Fibroblast of villous mesenchyme (primary cell): Measurements from ENCODE around the gene MVB12B. TPM values are rescaled to one million over a fixed set of nuclear protein-coding genes. Genes with fewer than 3 reads are reported as not detected.

Experiments
- DNase-seq: peaks from one replicate; pipeline ENCODE4 v3.0.0-alpha.2; 2010; ENCODE audit warnings: low read depth
- H3K4me3 ChIP-seq: 2 replicates; pipeline ENCODE4 v1.5.1; 2011; ENCODE audit warnings: low read depth, mild to moderate bottlenecking, low read length
- total RNA-seq: library from RNA; depleted of rRNA; stranded (reverse); fragments of >200 nt; gene quantifications from 2 replicates; pipeline ENCODE4 v1.2.3, GENCODE V29; 2012
- TF ChIP-seq, protein P1 (sequence below): IDR thresholded peaks from 2 replicates; pipeline ENCODE4 v1.5.1; 2012; ENCODE audit warnings: low read depth, mild to moderate bottlenecking, low read length; ENCODE audit not compliant: insufficient read depth

MVB12B gene
- total RNA-seq, 1 donor: 3.5 TPM

DNA sequence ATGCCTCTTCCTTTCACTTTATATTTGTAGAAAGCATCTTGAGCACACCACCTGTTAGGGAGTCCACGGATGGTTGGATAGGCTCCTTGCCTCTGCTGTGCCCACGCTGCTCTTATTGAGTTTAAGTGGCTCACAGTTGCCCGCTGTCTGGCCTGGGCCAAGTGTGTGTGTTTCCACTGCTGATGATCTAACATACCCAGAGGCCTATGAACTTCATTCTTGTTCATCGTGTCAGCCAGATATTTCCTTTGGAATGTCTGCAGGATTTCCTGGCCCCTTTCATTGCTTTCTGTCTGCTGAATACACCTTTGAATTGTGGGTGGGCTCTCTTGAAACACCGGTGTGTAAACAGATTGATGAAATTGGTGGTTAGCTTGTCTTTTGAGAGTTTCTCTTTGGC, 46.6 kb downstream of the MVB12B start:
- H3K4me3 ChIP-seq: no peak overlapping the region
- no peak for DNase-seq
- TF ChIP-seq, protein P1, sequence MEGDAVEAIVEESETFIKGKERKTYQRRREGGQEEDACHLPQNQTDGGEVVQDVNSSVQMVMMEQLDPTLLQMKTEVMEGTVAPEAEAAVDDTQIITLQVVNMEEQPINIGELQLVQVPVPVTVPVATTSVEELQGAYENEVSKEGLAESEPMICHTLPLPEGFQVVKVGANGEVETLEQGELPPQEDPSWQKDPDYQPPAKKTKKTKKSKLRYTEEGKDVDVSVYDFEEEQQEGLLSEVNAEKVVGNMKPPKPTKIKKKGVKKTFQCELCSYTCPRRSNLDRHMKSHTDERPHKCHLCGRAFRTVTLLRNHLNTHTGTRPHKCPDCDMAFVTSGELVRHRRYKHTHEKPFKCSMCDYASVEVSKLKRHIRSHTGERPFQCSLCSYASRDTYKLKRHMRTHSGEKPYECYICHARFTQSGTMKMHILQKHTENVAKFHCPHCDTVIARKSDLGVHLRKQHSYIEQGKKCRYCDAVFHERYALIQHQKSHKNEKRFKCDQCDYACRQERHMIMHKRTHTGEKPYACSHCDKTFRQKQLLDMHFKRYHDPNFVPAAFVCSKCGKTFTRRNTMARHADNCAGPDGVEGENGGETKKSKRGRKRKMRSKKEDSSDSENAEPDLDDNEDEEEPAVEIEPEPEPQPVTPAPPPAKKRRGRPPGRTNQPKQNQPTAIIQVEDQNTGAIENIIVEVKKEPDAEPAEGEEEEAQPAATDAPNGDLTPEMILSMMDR: no peak

DNA sequence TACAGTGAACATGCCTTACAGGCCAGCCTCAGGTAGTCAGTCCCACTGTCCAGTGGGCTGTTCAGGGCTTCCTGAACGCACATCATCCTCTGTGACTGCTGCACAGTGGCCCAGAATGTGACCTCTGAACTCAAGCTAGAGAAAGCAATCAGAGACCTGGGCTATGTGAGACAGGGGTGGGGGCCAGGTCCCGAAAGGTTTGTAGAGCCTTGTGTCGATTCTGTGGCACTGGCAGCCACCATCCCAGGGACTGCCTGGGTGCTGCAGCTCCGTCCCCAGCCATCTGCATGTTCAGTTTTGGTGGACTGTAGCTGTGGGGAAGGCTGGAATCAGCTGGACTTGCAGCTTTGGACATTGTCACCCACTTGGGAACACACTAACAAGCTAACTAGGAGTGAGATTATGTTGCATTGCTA, 47.7 kb downstream of the MVB12B start:
- DNase-seq: no peak
- no peak overlapping the region for H3K4me3 ChIP-seq
- TF ChIP-seq, protein P1: no peak

DNA sequence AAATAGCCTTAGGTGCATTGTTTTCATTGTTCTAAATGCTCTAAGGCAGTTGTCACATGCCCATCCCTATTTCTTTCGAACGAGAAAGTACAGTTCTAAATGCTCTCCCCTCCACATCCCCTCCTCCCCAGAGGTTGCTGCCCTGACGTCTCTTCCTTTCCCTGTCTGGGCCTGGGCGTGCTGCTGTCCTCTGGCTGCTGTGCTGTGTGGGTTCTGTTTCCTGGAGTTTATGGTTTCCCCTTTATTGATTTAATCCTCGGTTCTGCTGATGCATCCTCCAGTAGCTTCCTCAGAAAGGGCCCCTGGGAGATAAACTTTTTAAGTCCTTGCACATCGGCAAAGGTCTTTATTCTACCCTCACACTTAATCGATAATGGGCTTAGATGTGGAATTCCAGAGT, 48.8 kb downstream of the MVB12B start:
- TF ChIP-seq, protein P1: no peak
- H3K4me3 ChIP-seq: no peak overlapping the region
- DNase-seq: peak; percentile 17

DNA sequence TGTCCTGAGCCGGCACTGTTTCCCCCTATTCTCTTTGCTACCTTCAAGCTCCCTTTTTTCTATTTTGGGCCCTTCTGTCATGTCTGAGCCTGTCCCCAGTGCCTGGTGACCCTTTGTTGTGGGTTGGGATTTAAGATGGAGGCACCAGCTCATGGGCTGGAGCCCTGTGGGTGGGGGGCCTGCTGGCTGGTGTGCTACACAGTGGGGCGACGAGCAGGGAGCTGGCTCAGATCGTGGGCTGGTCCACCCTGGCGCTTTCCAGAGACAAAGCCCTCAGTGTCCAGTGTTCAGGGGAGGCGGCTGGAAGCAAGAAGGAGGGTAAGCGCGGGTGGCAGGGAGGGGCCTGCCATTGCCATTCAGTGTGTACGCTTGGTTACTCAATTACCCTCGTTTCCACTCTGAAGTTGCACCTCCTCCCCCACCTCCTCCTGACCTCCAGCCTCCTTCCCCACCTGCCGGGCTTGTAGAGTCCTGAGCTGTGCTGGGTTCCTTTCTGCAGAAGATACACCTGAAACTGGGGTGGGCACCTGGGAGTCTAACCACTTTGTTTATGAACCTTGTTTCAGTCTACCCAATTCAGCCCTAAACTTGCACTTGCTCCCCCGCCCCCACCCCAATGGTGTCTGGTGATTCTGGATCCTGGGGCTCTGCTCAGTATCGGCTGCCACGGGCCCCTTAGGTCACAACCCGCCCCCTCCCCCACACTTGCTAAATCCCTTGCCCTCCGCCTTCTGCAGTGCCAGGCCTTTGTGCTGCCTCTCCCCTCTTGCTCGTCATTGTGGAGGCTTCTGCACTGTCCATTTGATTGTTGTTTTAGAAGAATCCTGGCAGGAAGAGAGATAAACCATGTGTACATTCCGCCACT, 49.9 kb downstream of the MVB12B start:
- no peak for DNase-seq
- H3K4me3 ChIP-seq: no peak overlapping the region
- TF ChIP-seq, protein P1: no peak

DNA sequence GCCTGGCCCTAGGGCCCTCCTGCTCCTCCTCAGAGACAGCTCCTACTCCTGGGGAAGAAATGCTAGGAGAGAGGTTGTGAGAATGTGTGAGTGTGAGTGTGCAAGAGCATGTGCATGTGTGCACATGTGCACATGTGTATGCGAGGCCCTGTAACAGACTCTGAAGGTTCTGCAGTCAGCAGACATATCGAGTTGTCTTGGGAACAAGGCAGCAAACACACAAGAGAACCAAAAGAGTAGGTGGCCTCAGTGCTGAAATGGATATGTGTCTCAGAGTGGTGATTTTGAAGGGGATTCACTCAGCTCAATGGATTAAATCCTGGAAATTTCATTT, 50.5 kb downstream of the MVB12B start:
- TF ChIP-seq, protein P1: no peak
- no peak overlapping the region for H3K4me3 ChIP-seq
- no peak for DNase-seq

DNA sequence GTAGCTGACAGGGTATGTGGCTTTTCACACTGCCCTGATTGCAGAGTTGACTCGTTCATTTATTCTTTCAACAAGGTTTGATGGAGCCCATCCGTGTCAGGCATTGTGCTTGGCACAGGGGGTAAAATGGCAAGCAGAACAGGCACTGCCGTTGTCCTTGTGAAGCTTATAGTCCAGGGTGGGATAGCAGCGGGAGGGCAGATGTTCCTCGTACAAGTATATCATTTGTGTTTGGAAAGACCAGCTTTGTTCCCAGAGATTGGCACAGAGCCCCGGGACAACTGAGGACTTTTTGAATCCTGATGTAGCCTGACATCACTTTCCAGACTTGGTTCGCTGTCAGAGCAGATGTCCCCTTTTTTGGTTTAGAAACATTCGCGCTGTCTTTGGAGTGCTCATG, 50.9 kb downstream of the MVB12B start:
- no peak overlapping the region for H3K4me3 ChIP-seq
- TF ChIP-seq, protein P1: no peak
- no peak for DNase-seq

DNA sequence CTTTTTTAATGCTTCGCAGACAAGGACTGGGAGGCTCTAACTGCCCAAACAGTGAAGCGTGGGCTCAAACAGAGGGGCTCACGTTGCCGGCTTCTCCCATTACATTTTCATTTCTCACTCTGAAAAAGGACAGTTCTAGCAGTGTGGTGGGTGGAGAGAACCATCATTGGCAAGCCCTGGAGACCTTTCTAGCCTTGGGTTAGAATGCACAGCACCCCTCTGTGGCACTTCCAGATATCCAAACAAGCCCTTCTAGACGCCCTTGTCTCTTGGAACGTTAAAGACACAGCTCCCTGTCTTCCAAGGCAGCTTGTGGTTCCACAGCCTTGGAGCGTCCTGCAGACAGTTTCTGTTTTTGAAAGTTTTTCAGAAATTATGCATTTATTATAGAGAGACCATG, 52.1 kb downstream of the MVB12B start:
- TF ChIP-seq, protein P1: no peak
- H3K4me3 ChIP-seq: no peak overlapping the region
- DNase-seq: no peak
